Natural killer cell (primary cell): ENCODE measurements around the gene RPL27. TPM values are rescaled to one million over a fixed set of nuclear protein-coding genes. Genes with fewer than 3 reads are reported as not detected.
"Not testable (repeated sequence)": the region's sequence is repeated elsewhere in the genome, so short reads cannot be mapped to it uniquely, and the experiment has no call there.

ENCODE experiments used
- ATAC-seq, 3 donors: fragments of 150-1000 bp in 2 of 3; fragments of 200-7000 bp in 1 of 3; cut with Tn5 transposase; 1 replicate in 1 of 3; 2 replicates in 2 of 3; pipeline ENCODE4 v1.10.0; 2021; ENCODE audit warnings: mild to moderate bottlenecking in 2 of 3, moderate library complexity in 2 of 3
- DNase-seq, 2 donors: peaks; one replicate each; pipeline versions ENCODE4 v3.0.0 to v3.0.0-alpha.2; 2013 to 2021; ENCODE audit warnings: mixed read lengths in 1 of 2
- H3K27ac ChIP-seq: one replicate; pipeline ENCODE4 v1.5.1; 2013; ENCODE audit warnings: mild to moderate bottlenecking, low read length
- H3K27me3 ChIP-seq: one replicate; pipeline ENCODE4 v1.6.1; 2013; ENCODE audit warnings: low read length; ENCODE audit not compliant: control insufficient read depth, insufficient read depth
- H3K36me3 ChIP-seq: one replicate; pipeline ENCODE4 v1.6.1; 2013; ENCODE audit warnings: low read length; ENCODE audit not compliant: control insufficient read depth, insufficient read depth
- H3K4me1 ChIP-seq: one replicate; pipeline ENCODE4 v1.6.1; 2013; ENCODE audit warnings: low read length; ENCODE audit not compliant: control insufficient read depth, insufficient read depth
- H3K4me3 ChIP-seq: one replicate; pipeline ENCODE4 v1.5.1; 2013; ENCODE audit warnings: low read length
- H3K9me3 ChIP-seq: one replicate; pipeline ENCODE4 v1.6.1; 2013; ENCODE audit warnings: low read length; ENCODE audit not compliant: control insufficient read depth, insufficient read depth
- H3K27ac Mint-ChIP-seq, 2 donors: one replicate each; pipeline ENCODE4 v1.8.0; 2022; ENCODE audit warnings: mild to moderate bottlenecking in 2 of 2, mixed read lengths in 2 of 2, moderate library complexity in 1 of 2
- H3K27me3 Mint-ChIP-seq, 2 donors: one replicate each; pipeline ENCODE4 v1.8.0; 2022; ENCODE audit warnings: low read depth in 2 of 2, mixed read lengths in 2 of 2
- H3K36me3 Mint-ChIP-seq: one replicate; pipeline ENCODE4 v1.8.0; 2022; ENCODE audit warnings: mixed read lengths
- H3K4me1 Mint-ChIP-seq, 2 donors: one replicate each; pipeline ENCODE4 v1.8.0; 2022; ENCODE audit warnings: mixed read lengths in 2 of 2
- H3K4me3 Mint-ChIP-seq: one replicate; pipeline ENCODE4 v1.8.0; 2022; ENCODE audit warnings: mild to moderate bottlenecking, moderate library complexity, mixed read lengths
- H3K9me3 Mint-ChIP-seq, 2 donors: one replicate each; pipeline ENCODE4 v1.8.0; 2022; ENCODE audit warnings: mixed read lengths in 2 of 2
- CTCF ChIP-seq: fragments of 200-600 bp; IDR thresholded peaks from one replicate; pipeline ENCODE4 v1.8.0; 2022; ENCODE audit warnings: antibody characterized with exemption
- WGBS: methylation state at CpG from one replicate; pipeline ENCODE4 v1.1.7; 2013; ENCODE audit warnings: missing lambda C conversion rate; ENCODE audit not compliant: insufficient coverage; 5-methylcytosine and 5-hydroxymethylcytosine counted together
- intact Hi-C: fragments of 100-400 bp; cut with micrococcal nuclease; formaldehyde crosslinking; loops from one replicate; pipeline ENCODE4 v1.14.2; 2022
- total RNA-seq, 4 donors: library from RNA; stranded (reverse); fragments of 120-200 nt in 1 of 4; gene quantifications; one replicate each; pipeline versions ENCODE4 v1.2.3 to v1.2.4, GENCODE V29; 2013 to 2022

RPL27 gene
- total RNA-seq, 3 donors from 2014 or later (not counting 1 experiment from before 2014, with no cell fraction given), result 555 to 671 (median 608) TPM

- peak overlapping the region; percentile 95 to 98 for H3K27ac Mint-ChIP-seq
- H3K27me3 Mint-ChIP-seq, result no peaks in the 10 kb centered on the region
- H3K9me3 Mint-ChIP-seq, result no peaks in the 10 kb centered on the region
- no peak for TF ChIP-seq CTCF
- intact Hi-C loops, result loop anchor here (10.0 kb wide), 1 partner anchor 487 kb away; the partner anchor contains the start of gene DHX8
- H3K4me3 Mint-ChIP-seq, result peak overlapping the region; percentile 97
- Histone ChIP-seq H3K36me3 (peaks cover 31% of the 10 kb centered on the region), H3K27me3 (no peaks in the 10 kb centered on the region), H3K27ac (peak overlapping the region; percentile 74), H3K4me1 (peaks cover 18% of the 10 kb centered on the region), H3K4me3 (no peak overlapping the region), H3K9me3 (no peaks in the 10 kb centered on the region)
- no peak for DNase-seq
- H3K4me1 Mint-ChIP-seq, result peaks cover 25 to 28% of the 10 kb centered on the region in 2 donors
- WGBS, result 33% methylated on average over 2 of the region's 5 CpGs
- no peak for ATAC-seq
- no peaks in the 10 kb centered on the region for H3K36me3 Mint-ChIP-seq
These were observed 732 bp upstream of the RPL27 start for GRCh38 chr17:42997390-42997983.

- Mint-ChIP-seq H3K36me3 (no peaks in the 10 kb centered on the region), H3K4me3 (peak overlapping the region; percentile 97)
- DNase-seq, result no peak
These were observed 845 bp downstream of the RPL27 start for GRCh38 chr17:42999003-42999525.

GRCh38 chr17:43000894-43001293, 2.7 kb downstream of the RPL27 start:
- ATAC-seq, H3K36me3 Mint-ChIP-seq, H3K9me3 Mint-ChIP-seq, DNase-seq, intact Hi-C loops, H3K27ac ChIP-seq, H3K27me3 Mint-ChIP-seq, H3K4me3 Mint-ChIP-seq, H3K4me3 ChIP-seq, H3K27me3 ChIP-seq, H3K9me3 ChIP-seq: not testable (repeated sequence)
- H3K4me1 ChIP-seq, result peaks cover 18% of the 10 kb centered on the region
- WGBS, result 97% methylated on average over 13 of the region's 13 CpGs
- H3K27ac Mint-ChIP-seq, result peak overlapping the region; percentile 11 to 42
- peaks cover 21 to 28% of the 10 kb centered on the region in 2 donors for H3K4me1 Mint-ChIP-seq
- peaks cover 32% of the 10 kb centered on the region for H3K36me3 ChIP-seq

More at GRCh38 chr17:42999003-42999525, 845 bp downstream of the RPL27 start:
- WGBS, result 29% methylated on average over 5 of the region's 10 CpGs
- Histone ChIP-seq H3K36me3 (peaks cover 32% of the 10 kb centered on the region), H3K9me3 (no peaks in the 10 kb centered on the region), H3K4me1 (peaks cover 18% of the 10 kb centered on the region), H3K27me3 (no peaks in the 10 kb centered on the region), H3K4me3 (peak overlapping the region; percentile 90), H3K27ac (peak overlapping the region; percentile 93)
- TF ChIP-seq CTCF, result no peak
- peak overlapping the region; percentile 95 to 98 for H3K27ac Mint-ChIP-seq
- ATAC-seq, result no peak
- intact Hi-C loops, result loop anchor here (10.0 kb wide), 1 partner anchor 486 kb away; the partner anchor contains the start of gene DHX8
- no peaks in the 10 kb centered on the region for H3K27me3 Mint-ChIP-seq
- peaks cover 25 to 28% of the 10 kb centered on the region in 2 donors for H3K4me1 Mint-ChIP-seq
- no peaks in the 10 kb centered on the region for H3K9me3 Mint-ChIP-seq

- Histone ChIP-seq H3K9me3 (no peaks in the 10 kb centered on the region), H3K27me3 (no peaks in the 10 kb centered on the region), H3K4me3 (no peak overlapping the region), H3K27ac (no peak overlapping the region), H3K36me3 (peaks cover 32% of the 10 kb centered on the region), H3K4me1 (peaks cover 27% of the 10 kb centered on the region)
- 90% methylated on average over 5 of the region's 5 CpGs for WGBS
- H3K27ac Mint-ChIP-seq, result peak overlapping the region in 1 of 2 donors; percentile 38
- no peak for TF ChIP-seq CTCF
- peaks cover 22 to 26% of the 10 kb centered on the region in 2 donors for H3K4me1 Mint-ChIP-seq
- no peaks in the 10 kb centered on the region for H3K36me3 Mint-ChIP-seq
- H3K4me3 Mint-ChIP-seq, result no peak overlapping the region
- intact Hi-C loops, result no loop called here
- no peaks in the 10 kb centered on the region for H3K9me3 Mint-ChIP-seq
- H3K27me3 Mint-ChIP-seq, result no peaks in the 10 kb centered on the region
- DNase-seq, result no peak
- no peak for ATAC-seq
These were observed 5.4 kb downstream of the RPL27 start for GRCh38 chr17:43003542-43004172.
